GM23248 (cell line): ENCODE measurements around the gene DPP3. TPM values are rescaled to one million over a fixed set of nuclear protein-coding genes. Genes with fewer than 3 reads are reported as not detected.

Experiments used
- DNase-seq: peaks from one replicate; pipeline ENCODE4 v3.0.0-alpha.2; 2015
- H2AFZ ChIP-seq: fragments of 200-600 bp; sonication (generic); 2 replicates; pipeline ENCODE4 v1.6.1; 2016; ENCODE audit warnings: antibody characterized with exemption
- H3F3A ChIP-seq: fragments of 200-600 bp; sonication (generic); 2 replicates; pipeline ENCODE4 v1.6.1; 2016; ENCODE audit warnings: mild to moderate bottlenecking, antibody characterized with exemption, mixed run types; ENCODE audit not compliant: insufficient read depth
- H3K27ac ChIP-seq: fragments of 200-600 bp; sonication (generic); 2 replicates; pipeline ENCODE4 v1.5.1; 2016; ENCODE audit warnings: mild to moderate bottlenecking
- H3K27me3 ChIP-seq: fragments of 200-600 bp; sonication (generic); replicated peaks from 2 replicates; pipeline ENCODE4 v1.6.1; 2016; ENCODE audit warnings: mild to moderate bottlenecking; ENCODE audit not compliant: insufficient read depth
- H3K36me3 ChIP-seq: fragments of 200-600 bp; sonication (generic); 2 replicates; pipeline ENCODE4 v1.6.1; 2016; ENCODE audit warnings: low read depth, mild to moderate bottlenecking
- H3K4me1 ChIP-seq: fragments of 200-600 bp; sonication (generic); 2 replicates; pipeline ENCODE4 v1.6.1; 2016; ENCODE audit warnings: mild to moderate bottlenecking; ENCODE audit not compliant: insufficient read depth
- H3K4me2 ChIP-seq: fragments of 200-600 bp; sonication (generic); one replicate; pipeline ENCODE4 v1.6.1; 2016; ENCODE audit warnings: mild to moderate bottlenecking; ENCODE audit not compliant: unreplicated experiment
- H3K4me3 ChIP-seq: fragments of 200-600 bp; sonication (generic); 2 replicates; pipeline ENCODE4 v1.5.1; 2016; ENCODE audit warnings: mild to moderate bottlenecking
- H3K79me2 ChIP-seq: fragments of 200-600 bp; sonication (generic); 2 replicates; pipeline ENCODE4 v1.6.1; 2016; ENCODE audit warnings: mild to moderate bottlenecking; ENCODE audit not compliant: insufficient read depth
- H3K9ac ChIP-seq: fragments of 200-600 bp; sonication (generic); 2 replicates; pipeline ENCODE4 v1.6.1; 2016; ENCODE audit warnings: mild to moderate bottlenecking
- H3K9me2 ChIP-seq: fragments of 200-600 bp; sonication (generic); 2 replicates; pipeline ENCODE4 v1.6.1; 2016; ENCODE audit warnings: mixed run types, mild to moderate bottlenecking, moderate library complexity; ENCODE audit not compliant: insufficient read depth
- H3K9me3 ChIP-seq: fragments of 200-600 bp; sonication (generic); one replicate; pipeline ENCODE4 v1.6.1; 2017; ENCODE audit warnings: low read depth
- H4K20me1 ChIP-seq: fragments of 200-600 bp; sonication (generic); 2 replicates; pipeline ENCODE4 v1.6.0; 2016; ENCODE audit not compliant: insufficient read depth
- EZH2 ChIP-seq: fragments of 200-600 bp; sonication (generic); IDR thresholded peaks from 2 replicates; pipeline ENCODE4 v1.6.1; 2018; ENCODE audit warnings: antibody characterized with exemption, mild to moderate bottlenecking; ENCODE audit not compliant: insufficient read depth, poor library complexity, severe bottlenecking
- EZH2phosphoT487 ChIP-seq: fragments of 200-600 bp; sonication (generic); IDR thresholded peaks from 2 replicates; pipeline ENCODE4 v1.6.1; 2018; ENCODE audit warnings: antibody characterized with exemption, moderate library complexity, mild to moderate bottlenecking, low read depth; ENCODE audit not compliant: insufficient read depth
- WGBS, 2 experiments: methylation state at CpG; one replicate each; pipeline ENCODE4 v1.1.6; 2015 to 2017; ENCODE audit warnings: low lambda C conversion rate in 2 of 2, low coverage in 1 of 2; ENCODE audit errors: missing lambda C conversion rate in 2 of 2; 5-methylcytosine and 5-hydroxymethylcytosine counted together
- in situ Hi-C: fragments of 300-500 bp; cut with MboI; formaldehyde crosslinking; loops from 2 replicates; pipeline ENCODE4 v1.15.0; 2020
- polyA plus RNA-seq: library from polyadenylated mRNA; unstranded; fragments of >200 nt; fragmentation: Nextera tagmentation; extraction: Ambion mirVana; gene quantifications from 2 replicates; pipeline ENCODE4 v1.2.1, GENCODE V29; 2016
- total RNA-seq: library from RNA; depleted of rRNA; stranded (reverse); fragments of >200 nt; shearing (Covaris generic); gene quantifications from 2 replicates; pipeline ENCODE4 v1.2.3, GENCODE V29; 2014

Gene DPP3
- total and polyA plus RNA-seq, 2 experiments from 2014 or later: 34.7 to 50.8 TPM

DNA sequence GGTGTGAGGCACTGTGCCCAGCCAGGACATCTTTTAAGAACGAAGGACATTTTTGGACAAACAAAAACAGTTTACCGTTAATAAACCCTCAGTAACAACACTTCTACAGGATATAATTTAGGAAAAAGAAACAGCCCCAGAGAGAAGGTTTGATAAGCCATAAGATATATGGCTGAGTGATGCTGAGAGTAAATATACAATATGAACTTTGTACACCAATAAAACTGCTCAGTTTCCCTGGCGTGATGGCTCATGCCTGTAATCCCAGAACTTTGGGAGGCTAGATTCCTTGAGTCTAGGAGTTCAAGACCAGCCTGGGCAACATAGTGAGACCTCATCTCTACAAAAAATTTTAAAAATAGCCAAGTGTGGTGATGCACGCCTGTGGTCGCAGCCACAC lies 18.3 kb downstream of the DPP3 start:
- H3K36me3 ChIP-seq: 0 out of 2 replicates have a peak, but pooled peaks cover 4% of the 10 kb centered on the region
- no peaks in the 10 kb centered on the region for H3F3A ChIP-seq
- no peak overlapping the region for H3K9ac ChIP-seq
- H3K27ac ChIP-seq: no peak overlapping the region
- H3K27me3 ChIP-seq: no peaks in the 10 kb centered on the region
- in situ Hi-C loops: no loop called here
- H3K79me2 ChIP-seq: no peaks in the 10 kb centered on the region
- H3K9me3 ChIP-seq: no peaks in the 10 kb centered on the region
- no peaks in the 10 kb centered on the region for H3K9me2 ChIP-seq
- H3K4me2 ChIP-seq: no peak overlapping the region
- no peaks in the 10 kb centered on the region for H4K20me1 ChIP-seq
- H3K4me1 ChIP-seq: no peaks in the 10 kb centered on the region
- WGBS, 2 experiments: 97 to 99% methylated on average over 5 of the region's 5 CpGs
- H3K4me3 ChIP-seq: no peak overlapping the region
- no peak overlapping the region for H2AFZ ChIP-seq
- TF ChIP-seq EZH2phosphoT487 (no peak), EZH2 (no peak)
- DNase-seq: no peak

DNA sequence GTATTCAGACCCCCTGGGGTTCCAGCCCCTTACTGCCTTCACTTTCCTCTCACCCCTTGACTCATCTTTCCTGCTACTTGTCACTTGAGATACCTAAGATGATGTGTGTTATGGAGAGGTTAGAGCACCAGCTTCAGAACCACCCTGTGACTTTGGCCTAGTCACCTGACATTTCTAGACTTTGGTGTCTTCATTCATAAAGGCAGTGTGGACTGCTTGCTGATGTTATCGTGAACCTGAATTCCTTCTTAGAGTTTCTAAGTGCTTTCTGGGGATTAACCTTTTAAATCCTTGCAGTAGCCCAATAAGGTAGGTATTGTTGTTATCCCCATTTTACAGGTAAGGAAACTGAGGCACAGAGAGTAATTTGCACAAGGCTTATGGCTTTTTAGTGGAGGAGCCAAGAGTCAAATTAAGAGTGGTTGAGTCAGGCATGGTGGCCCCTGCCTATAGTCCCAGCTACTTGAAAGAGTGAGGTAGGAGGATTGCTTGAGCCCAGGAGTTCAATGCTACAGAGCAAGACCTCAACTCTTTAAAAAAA lies 25.1 kb downstream of the DPP3 start:
- TF ChIP-seq EZH2: no peak
- TF ChIP-seq EZH2phosphoT487: no peak
- Histone ChIP-seq H3K9me2 (no peaks in the 10 kb centered on the region), H3K79me2 (no peaks in the 10 kb centered on the region), H3F3A (no peaks in the 10 kb centered on the region), H3K27me3 (no peaks in the 10 kb centered on the region), H3K9ac (no peak overlapping the region), H3K36me3 (no peaks in the 10 kb centered on the region), H3K4me2 (no peak overlapping the region), H3K4me1 (no peaks in the 10 kb centered on the region), H3K27ac (no peak overlapping the region), H3K9me3 (no peaks in the 10 kb centered on the region), H2AFZ (no peak overlapping the region), H4K20me1 (no peaks in the 10 kb centered on the region), H3K4me3 (no peak overlapping the region)
- no peak for DNase-seq
- WGBS, 2 experiments: 96 to 100% methylated on average over 1 of the region's 1 CpG
- in situ Hi-C loops: no loop called here

DNA sequence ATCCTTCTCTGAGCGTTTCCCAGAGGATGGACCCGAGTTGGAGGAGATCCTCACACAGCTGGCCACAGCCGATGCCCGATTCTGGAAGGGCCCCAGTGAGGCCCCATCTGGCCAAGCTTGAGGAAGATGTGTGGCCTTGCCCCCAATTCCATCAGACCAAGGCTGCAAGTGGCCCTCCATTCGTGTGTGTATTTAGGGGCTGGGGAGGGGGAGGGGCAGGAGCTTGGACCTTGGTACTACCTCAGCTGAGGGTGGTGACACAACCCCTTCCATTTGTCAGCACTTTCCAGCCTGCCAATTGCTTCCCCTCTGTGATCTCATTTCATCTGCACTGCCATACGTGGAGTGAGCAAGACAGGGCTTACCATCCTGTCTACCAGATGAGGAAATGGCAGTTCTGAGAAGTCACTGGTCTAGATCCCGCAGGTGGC lies 28.9 kb downstream of the DPP3 start:
- Histone ChIP-seq H3K4me1 (peaks cover 6% of the 10 kb centered on the region), H3K9ac (no peak overlapping the region), H3K4me3 (no peak overlapping the region), H3K9me3 (no peaks in the 10 kb centered on the region), H3K27me3 (no peaks in the 10 kb centered on the region), H3K9me2 (no peaks in the 10 kb centered on the region), H3K4me2 (no peak overlapping the region), H3K27ac (no peak overlapping the region), H3K36me3 (no peaks in the 10 kb centered on the region), H3K79me2 (peaks cover 23% of the 10 kb centered on the region), H2AFZ (no peak overlapping the region), H3F3A (no peaks in the 10 kb centered on the region), H4K20me1 (no peaks in the 10 kb centered on the region)
- TF ChIP-seq EZH2: no peak
- in situ Hi-C loops: no loop called here
- 77 to 80% methylated on average over 7 of the region's 7 CpGs for WGBS, 2 experiments
- DNase-seq: no peak

DNA sequence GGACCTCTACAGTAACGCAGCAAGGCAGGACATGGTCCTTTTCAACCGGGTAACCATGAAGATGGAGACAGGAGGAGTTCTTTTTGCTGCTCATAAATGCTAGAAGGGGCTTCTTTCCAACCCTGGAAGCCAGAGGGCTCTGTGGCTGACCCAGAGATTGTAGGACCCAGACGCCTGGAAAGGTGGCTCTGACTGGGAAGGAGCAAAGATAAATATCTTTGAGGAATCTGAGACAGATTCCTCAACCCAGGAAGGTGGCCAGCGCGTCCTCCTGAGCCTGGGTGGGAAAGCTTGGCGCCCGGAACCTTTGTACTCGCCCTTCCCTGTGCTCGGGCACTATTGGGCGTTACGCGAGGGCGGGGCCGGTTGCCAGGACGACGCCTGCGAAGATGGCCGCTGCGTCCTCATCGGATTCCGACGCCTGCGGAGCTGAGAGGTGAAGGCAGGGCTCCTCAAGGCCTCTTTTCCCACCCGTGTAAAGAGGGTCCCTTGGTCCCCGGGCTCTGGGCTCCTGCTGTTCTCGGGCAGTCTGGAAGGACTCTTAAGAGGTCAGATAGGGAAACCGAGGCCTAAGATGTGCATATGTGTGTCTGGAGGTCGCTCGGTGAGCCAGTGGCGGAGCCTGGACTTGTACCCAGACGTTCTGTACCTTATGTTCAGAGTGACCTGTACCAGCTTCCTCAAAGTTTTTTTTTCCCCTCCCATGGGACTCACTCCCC lies 30.2 kb downstream of the DPP3 start, which contains the start of gene BBS1:
Gene BBS1 (plus strand): TSS at position 365 of the 719 bp plus-strand sequence. CDS start 25 bp downstream, at position 390.
- Histone ChIP-seq H4K20me1 (no peaks in the 10 kb centered on the region), H3K27ac (peak within 1 kb of the TSS; percentile 49), H3K27me3 (no peaks in the 10 kb centered on the region), H3K4me2 (peak within 1 kb of the TSS; percentile 96), H3K4me1 (peaks cover 6% of the 10 kb centered on the region), H3K79me2 (peaks cover 23% of the 10 kb centered on the region), H3K9ac (peak within 1 kb of the TSS; percentile 87), H3K36me3 (no peaks in the 10 kb centered on the region), H3K9me2 (no peaks in the 10 kb centered on the region), H3K4me3 (peak within 1 kb of the TSS; percentile 98), H2AFZ (peak within 1 kb of the TSS; percentile 100), H3K9me3 (no peaks in the 10 kb centered on the region), H3F3A (no peaks in the 10 kb centered on the region)
- in situ Hi-C loops: no loop called here
- peak; percentile 90 for DNase-seq
- TF ChIP-seq EZH2phosphoT487: no peak
- TF ChIP-seq EZH2: no peak
- 3 to 5% methylated on average over 31 of the region's 31 CpGs for WGBS, 2 experiments
